GM18909 (cell line): Measurements from ENCODE around the gene PRADC1.
A peak's percentile ranks its signal among the peaks of the same experiment; 100 is the strongest.

Source experiments
- ATAC-seq: cut with Tn5 transposase; IDR thresholded peaks from one replicate; pipeline ENCODE4 v1.9.1; 2021; ENCODE audit warnings: mild to moderate bottlenecking; ENCODE audit not compliant: unreplicated experiment, poor library complexity

Gene PRADC1

GRCh38 chr2:73238976-73239375 lies 5.9 kb upstream of the PRADC1 start:
- ATAC-seq, result no peak

DNA sequence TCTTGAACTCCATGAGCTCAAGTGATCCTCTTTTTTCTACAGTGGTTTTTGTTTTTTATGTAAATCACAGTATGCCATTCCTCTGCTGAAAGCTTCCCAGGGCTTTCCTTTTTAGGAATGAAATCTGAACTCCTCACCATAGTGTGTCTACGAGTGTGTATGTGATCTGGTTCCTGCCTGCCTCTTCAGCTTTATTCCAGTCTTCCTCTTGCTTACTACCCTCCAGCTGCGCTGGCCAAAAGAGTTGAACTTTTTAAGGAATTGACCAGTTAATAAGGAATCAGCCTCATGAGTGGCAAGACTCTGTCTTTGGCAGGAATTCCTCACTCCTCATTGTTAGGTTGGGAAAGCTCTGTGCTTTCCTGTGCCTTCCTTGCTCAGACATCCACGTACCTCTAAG lies 5.1 kb upstream of the PRADC1 start:
- ATAC-seq, result no peak

- no peak for ATAC-seq
Observed at GRCh38 chr2:73237168-73237567, 4.1 kb upstream of the PRADC1 start.

DNA sequence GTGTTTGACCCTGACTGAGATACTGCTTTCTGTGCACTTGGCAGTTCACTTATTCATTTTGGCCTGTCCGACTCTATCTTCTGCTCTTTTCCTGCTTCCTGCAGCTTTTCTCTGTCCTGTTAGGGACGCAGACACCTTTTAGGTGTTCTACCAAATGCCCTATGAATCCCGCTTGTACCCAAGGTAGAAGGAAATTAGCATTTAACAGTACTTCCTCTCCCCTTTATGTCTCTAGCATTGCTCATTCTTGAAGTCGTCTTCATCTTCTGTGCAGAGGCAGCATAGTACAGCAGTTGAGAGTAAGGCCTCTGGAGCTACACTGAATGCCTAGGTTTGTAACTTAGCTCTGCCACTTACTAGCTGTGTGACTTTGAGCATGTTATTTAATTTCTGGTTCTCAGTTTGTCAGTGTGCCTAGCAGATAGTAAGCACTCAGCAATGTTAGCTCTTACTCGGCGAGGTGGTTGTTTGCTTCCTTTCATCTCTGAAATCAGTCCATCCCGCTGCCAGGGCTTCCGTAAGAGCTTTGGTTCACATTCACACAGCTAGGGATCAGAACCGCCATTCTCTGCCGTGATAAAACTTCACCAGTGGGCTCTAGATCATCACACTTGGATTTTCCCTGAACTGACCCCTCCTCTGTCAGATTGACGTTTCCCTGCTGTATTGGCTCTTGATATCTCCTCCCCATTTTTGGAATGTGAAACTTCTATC lies 2.4 kb upstream of the PRADC1 start:
- ATAC-seq, result no peak

GRCh38 chr2:73233932-73234832 lies 1.1 kb upstream of the PRADC1 start, which contains the start of gene CCT7:
CCT7 (plus strand) TSS chr2:73234308; CDS start chr2:73234379, 71 bp downstream.
- peak; percentile 66 for ATAC-seq

- ATAC-seq, result peak; percentile 9
Observed at GRCh38 chr2:73232403-73233153, 461 bp downstream of the PRADC1 start.

DNA sequence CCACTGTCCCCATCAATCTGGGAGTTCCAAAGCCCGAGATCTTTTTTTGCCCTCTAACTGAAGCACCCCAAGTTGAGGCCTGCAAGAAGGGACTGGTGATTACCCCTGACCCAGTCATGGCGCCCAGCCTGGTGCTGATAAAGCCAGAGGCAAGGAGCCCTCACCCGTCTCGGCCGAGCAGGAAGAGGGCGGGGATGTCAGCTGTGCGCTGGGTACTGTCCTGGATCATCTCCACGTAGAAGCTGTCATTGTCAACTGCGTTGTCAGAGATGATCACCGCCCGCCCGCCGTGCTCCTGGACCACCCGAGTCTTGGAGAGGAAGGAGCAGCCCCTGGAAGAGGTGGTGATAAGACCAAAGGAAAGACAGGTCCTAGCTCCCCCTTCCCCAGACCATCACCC lies 4.4 kb downstream of the PRADC1 start:
- ATAC-seq, result no peak

GRCh38 chr2:73227086-73227485 lies 6.0 kb downstream of the PRADC1 start:
- ATAC-seq, result no peak

GRCh38 chr2:73225513-73226360 lies 7.3 kb downstream of the PRADC1 start:
- ATAC-seq, result no peak

DNA sequence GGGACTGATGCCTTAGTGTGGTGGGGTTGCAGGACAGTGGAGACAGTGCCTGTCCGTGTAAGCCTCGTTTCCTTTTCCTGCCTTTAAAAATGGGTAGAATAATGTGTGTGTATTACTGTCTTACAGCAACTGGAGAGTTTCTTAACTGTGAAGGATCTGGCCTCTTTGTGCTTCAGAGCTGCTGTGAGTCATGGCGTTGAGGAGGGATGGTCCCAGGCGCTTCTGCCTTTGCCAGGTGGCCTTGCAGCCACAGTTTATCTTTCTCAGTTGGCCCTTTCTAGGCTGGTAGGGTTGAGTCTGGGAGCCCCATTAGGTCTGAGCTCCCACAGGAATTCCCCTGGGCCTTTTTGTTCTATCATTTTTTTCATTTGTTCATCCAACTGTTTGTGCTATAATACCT lies 9.2 kb downstream of the PRADC1 start:
- ATAC-seq, result no peak

DNA sequence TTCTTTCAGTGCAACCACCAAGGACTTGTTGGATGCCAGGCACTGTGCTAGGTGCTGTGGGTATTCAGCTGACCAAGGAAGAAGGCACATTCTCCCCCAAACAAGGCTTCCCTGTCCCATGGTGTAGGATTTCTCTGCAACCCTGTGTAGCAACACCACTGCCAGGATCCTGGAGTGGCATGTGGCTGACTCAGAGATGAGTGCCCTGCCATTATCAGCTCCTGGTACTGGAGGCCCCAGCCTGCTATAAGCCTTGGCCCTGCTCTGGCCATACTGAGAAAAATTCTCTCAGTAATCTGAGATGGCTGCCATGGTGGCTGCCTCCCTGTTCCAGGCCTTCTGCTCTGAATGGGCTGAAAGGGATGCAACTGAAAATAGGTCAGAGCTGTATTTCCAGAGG lies 14.7 kb downstream of the PRADC1 start:
- no peak for ATAC-seq

- ATAC-seq, result no peak
Observed at GRCh38 chr2:73217826-73218225, 15.2 kb downstream of the PRADC1 start.

DNA sequence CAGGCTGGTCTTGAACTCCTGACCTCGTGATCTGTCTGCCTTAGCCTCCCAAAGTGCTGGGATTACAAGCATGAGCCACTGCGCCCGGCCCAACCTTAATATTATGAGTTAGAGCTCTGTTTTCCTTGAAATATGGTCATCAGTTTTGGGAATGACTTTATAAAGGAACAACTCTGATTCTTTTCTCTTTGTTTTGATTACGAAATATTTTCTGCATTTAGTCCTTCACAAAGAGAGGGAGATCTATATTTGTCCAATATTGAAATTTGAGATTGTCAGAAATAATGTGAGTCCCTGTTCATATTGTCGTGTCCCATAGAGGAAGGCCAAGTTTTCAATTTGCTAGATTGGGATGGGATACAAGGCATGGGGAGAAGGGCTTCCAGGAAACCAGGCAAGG lies 15.9 kb downstream of the PRADC1 start:
- no peak for ATAC-seq

GRCh38 chr2:73215254-73215653 lies 17.8 kb downstream of the PRADC1 start:
- no peak for ATAC-seq

- ATAC-seq, result peak; percentile 94
Observed at GRCh38 chr2:73214120-73215035, 18.7 kb downstream of the PRADC1 start, which contains the start of gene SMYD5. SMYD5 (plus strand) TSS chr2:73214245; CDS start chr2:73214267, 22 bp downstream.

GRCh38 chr2:73212448-73213176 lies 20.4 kb downstream of the PRADC1 start:
- ATAC-seq, result peak; percentile 72

DNA sequence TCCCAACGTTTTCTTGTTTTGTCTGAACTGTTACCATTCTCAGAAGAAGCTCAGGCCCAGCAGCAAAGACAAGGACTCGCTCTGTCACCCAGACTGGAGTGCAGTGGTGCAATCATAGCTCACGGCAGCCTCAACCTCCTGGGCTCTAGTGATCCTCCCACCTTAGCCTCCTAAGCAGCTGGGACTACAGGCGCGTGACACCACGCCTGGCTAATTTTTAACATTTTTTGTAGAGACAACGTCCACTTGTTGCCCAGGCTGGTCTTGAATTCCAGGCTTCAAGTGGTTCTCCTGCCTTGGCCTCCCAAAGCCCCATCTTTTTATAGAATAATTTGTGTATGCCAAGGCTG lies 21.0 kb downstream of the PRADC1 start:
- no peak for ATAC-seq

DNA sequence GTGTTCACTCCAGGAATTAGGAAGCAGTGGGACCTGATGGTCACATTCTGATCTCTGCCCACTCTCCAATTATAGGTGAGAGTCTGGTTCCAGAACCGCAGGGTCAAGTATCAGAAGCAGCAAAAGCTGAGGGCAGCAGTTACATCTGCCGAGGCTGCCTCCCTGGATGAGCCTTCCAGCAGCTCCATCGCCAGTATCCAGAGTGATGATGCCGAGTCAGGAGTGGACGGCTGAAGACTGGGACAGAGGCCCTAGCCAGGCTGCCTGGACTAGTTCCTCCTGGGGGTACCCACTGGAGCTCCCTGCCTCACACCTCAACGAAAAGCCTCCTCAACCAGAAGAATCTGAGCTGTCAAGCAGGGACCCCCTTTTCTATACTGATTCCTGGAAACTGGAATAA lies 22.3 kb downstream of the PRADC1 start:
- ATAC-seq, result no peak
